AG10803 (cell line): ENCODE data around the gene MYRIP.

Experiments
- DNase-seq: peaks from one replicate; pipeline ENCODE4 v3.0.0; 2010; ENCODE audit warnings: low read depth
- H3K4me3 ChIP-seq: 2 replicates; pipeline ENCODE4 v1.5.1; 2011; ENCODE audit warnings: mild to moderate bottlenecking, low read length, control low read depth
- CTCF ChIP-seq: conservative IDR thresholded peaks from 2 replicates; pipeline ENCODE4 v1.5.1; 2011; ENCODE audit warnings: mild to moderate bottlenecking, low read length, control low read depth, inconsistent platforms

MYRIP gene

GRCh38 chr3:40196966-40197365 lies 387.6 kb downstream of the MYRIP start:
- no peak overlapping the region for H3K4me3 ChIP-seq
- no peak for TF ChIP-seq CTCF

DNA sequence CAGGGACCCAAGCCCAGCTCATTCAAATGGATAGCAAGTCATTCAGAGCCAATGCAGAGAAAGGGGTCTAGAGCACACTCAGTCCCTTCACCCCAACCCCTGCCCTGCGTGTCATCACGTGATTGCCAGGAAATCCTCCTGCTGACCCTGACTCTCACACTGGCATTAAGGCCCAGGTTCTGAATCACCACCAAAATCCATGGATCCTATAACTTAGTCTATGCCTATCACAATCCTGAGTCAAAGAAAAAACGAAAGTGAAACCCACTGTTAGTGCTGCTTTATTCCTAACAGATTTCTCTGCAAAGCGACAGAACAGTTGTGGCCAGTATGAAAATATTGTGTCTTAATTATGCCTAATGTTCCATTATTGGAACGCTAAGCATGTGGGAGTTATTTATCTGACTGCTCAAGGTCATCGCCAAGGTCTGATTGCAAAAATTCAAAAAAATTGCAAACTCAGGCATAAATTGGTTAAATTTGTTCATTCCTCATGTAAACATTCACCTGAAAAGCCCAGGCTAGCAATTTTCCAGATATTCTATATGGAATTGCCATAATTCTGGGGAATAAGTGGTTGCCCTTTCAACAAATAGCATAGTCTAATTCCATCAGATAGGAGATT lies 391.4 kb downstream of the MYRIP start:
- H3K4me3 ChIP-seq = no peak overlapping the region
- TF ChIP-seq CTCF = no peak
- DNase-seq = no peak

More at GRCh38 chr3:40196966-40197365, 387.6 kb downstream of the MYRIP start:
- no peak for DNase-seq

- TF ChIP-seq CTCF = no peak
- no peak overlapping the region for H3K4me3 ChIP-seq
- no peak for DNase-seq
Observed at GRCh38 chr3:40201770-40202169, 392.4 kb downstream of the MYRIP start.

- H3K4me3 ChIP-seq = no peak overlapping the region
- TF ChIP-seq CTCF = no peak
- no peak for DNase-seq
Observed at GRCh38 chr3:40206522-40206921, 397.1 kb downstream of the MYRIP start.

DNA sequence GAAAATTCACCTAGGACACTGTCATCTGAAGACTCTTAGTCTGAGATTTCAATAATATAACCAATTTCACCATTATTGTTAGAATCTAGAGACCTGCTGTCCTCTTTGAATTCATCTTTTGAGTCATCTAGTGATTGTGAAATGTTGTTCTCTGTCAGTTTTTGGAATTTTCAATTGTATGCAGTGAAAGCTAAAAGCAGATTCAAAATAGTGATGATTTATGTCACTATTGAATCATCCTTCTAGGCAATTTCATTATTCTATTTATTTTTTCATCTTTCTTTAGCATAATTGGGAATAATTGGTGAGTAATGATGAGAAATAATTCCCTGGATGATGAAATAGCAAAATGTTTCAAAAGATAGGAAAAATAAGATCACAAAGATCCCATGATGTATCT lies 398.4 kb downstream of the MYRIP start:
- TF ChIP-seq CTCF = no peak
- no peak overlapping the region for H3K4me3 ChIP-seq
- DNase-seq = no peak

GRCh38 chr3:40208251-40208650 lies 398.8 kb downstream of the MYRIP start:
- H3K4me3 ChIP-seq = no peak overlapping the region
- no peak for TF ChIP-seq CTCF
- no peak for DNase-seq

GRCh38 chr3:40211579-40211978 lies 402.2 kb downstream of the MYRIP start:
- TF ChIP-seq CTCF = no peak
- peak; percentile 6 for DNase-seq
- H3K4me3 ChIP-seq = no peak overlapping the region
